A549 (cell line): ENCODE measurements around the gene TP53BP1.

ENCODE experiments used
- CTCF ChIP-seq: fragments of >200 bp; sonication (Bioruptor Twin); formaldehyde crosslinking; IDR thresholded peaks from 3 replicates; pipeline ENCODE4 v1.5.1; 2016
- EHMT2 ChIP-seq: fragments of 200-600 bp; sonication (generic); IDR thresholded peaks from 2 replicates; pipeline ENCODE4 v1.6.1; 2016; ENCODE audit warnings: antibody characterized with exemption, low read depth, mild to moderate bottlenecking, moderate library complexity
- ELK1 ChIP-seq: fragments of 150-350 bp; IDR thresholded peaks from 2 replicates; pipeline ENCODE4 v1.6.1; 2014; ENCODE audit warnings: low read depth, mild to moderate bottlenecking, low read length
- MYC ChIP-seq: IDR thresholded peaks from 2 replicates; pipeline ENCODE4 v1.6.1; 2012; ENCODE audit warnings: mild to moderate bottlenecking, inconsistent platforms, low read length, improper control_type of control experiment, borderline replicate concordance
- PBX3 ChIP-seq: IDR thresholded peaks from 2 replicates; pipeline ENCODE4 v1.6.1; 2012
- POLR2A ChIP-seq: IDR thresholded peaks from 2 replicates; pipeline ENCODE4 v1.6.1; 2012; ENCODE audit warnings: mild to moderate bottlenecking, low read length
- ZFP36 ChIP-seq: fragments of 450-650 bp; IDR thresholded peaks from 2 replicates; pipeline ENCODE4 v1.6.1; 2014; ENCODE audit warnings: borderline replicate concordance; ENCODE audit not compliant: partially characterized antibody

- TF ChIP-seq EHMT2 (no peak), CTCF (no peak), ZFP36 (no peak), PBX3 (no peak), ELK1 (no peak), MYC (no peak), POLR2A (no peak)
Measured at GRCh38 chr15:43390723-43391122, 102.2 kb downstream of the TP53BP1 start.
